ENCODE measurements around the gene CAMK4. TPM values are rescaled to one million over a fixed set of nuclear protein-coding genes. Genes with fewer than 3 reads are reported as not detected.

CAMK4 gene
- total and polyA plus RNA-seq, 2 donors (not counting 3 experiments of a cell fraction or from before 2014, with no cell fraction given), result 2.2 to 5.4 TPM

GRCh38 chr5:111412593-111412992, 188.4 kb downstream of the CAMK4 start:
- POLR2A ChIA-PET, result no interaction called here
- no peak for DNase-seq (ENCODE audit: low read depth, low spot score)
- Histone ChIP-seq H3K4me2 (ENCODE audit: insufficient read depth, low read length) (no peak overlapping the region), H3K9me1 (replicated peaks; ENCODE audit: control insufficient read depth, extremely low read depth, insufficient read depth, low read length) (no peaks in the 10 kb centered on the region), H4K20me1 (replicated peaks; ENCODE audit: control insufficient read depth, extremely low read depth, insufficient read depth, low read length) (no peaks in the 10 kb centered on the region), H3K27ac (ENCODE audit: insufficient read depth, low read depth, low read length) (no peak overlapping the region), H3K36me3 (ENCODE audit: control insufficient read depth in 2 of 2, extremely low read depth in 1 of 2, insufficient read depth in 2 of 2, low read length in 2 of 2) (no peaks in the 10 kb centered on the region), H2AFZ (ENCODE audit: low read depth, low read length) (no peak overlapping the region), H3K4me1 (ENCODE audit: control insufficient read depth, extremely low read depth, insufficient read depth, low read length) (no peaks in the 10 kb centered on the region), H3K9me3 (replicated peaks; ENCODE audit: control insufficient read depth, insufficient read depth, low read length) (no peaks in the 10 kb centered on the region), H3K9ac (replicated peaks; ENCODE audit: extremely low read depth, insufficient read depth, low read length) (no peak overlapping the region), H3K4me3 (replicated peaks in 1 of 3; ENCODE audit: insufficient read depth in 1 of 3, low read depth in 1 of 3, low read length in 3 of 3) (no peak overlapping the region), H3K79me2 (ENCODE audit: control insufficient read depth, insufficient read depth, low read length) (no peaks in the 10 kb centered on the region), H3K27me3 (ENCODE audit: control insufficient read depth in 2 of 2, insufficient read depth in 2 of 2, low read length in 2 of 2) (no peaks in the 10 kb centered on the region)
- no peak for FAIRE-seq
- intact Hi-C loops (cut with micrococcal nuclease) (no loop called here), dilution Hi-C loops (cut with MboI; ENCODE audit: extremely low pct_ligation_motif_present, low sequenced_read_pairs) (no loop called here)
- BruUV-seq (replicated peaks), result no TSS peak
- TF ChIP-seq GATA2 (IDR thresholded peaks at IDR 0.05; ENCODE audit: insufficient read depth, insufficient read length, low read depth, low read length), result no peak
- TF ChIP-seq EZH2 (IDR thresholded peaks at IDR 0.05; ENCODE audit: borderline replicate concordance, low read depth, low read length, severe bottlenecking), result no peak
- no peak for TF ChIP-seq CTCF (IDR thresholded peaks at IDR 0.05; ENCODE audit: extremely low read depth in 1 of 2, insufficient read depth in 1 of 2, low read depth in 1 of 2, low read length in 2 of 2)
- no peak for TF ChIP-seq FOS (IDR thresholded peaks at IDR 0.05; ENCODE audit: borderline replicate concordance, insufficient read depth, low read length)
- no peak for TF ChIP-seq POLR2AphosphoS5 (IDR thresholded peaks at IDR 0.05; ENCODE audit: insufficient read depth, low read depth, low read length)
- no peak for TF ChIP-seq MAX (IDR thresholded peaks at IDR 0.05; ENCODE audit: insufficient read depth, insufficient read length)
- no peak for TF ChIP-seq JUN (IDR thresholded peaks at IDR 0.05; ENCODE audit: borderline replicate concordance, insufficient read depth, insufficient read length, low read depth)
- no peak for TF ChIP-seq POLR2A (IDR thresholded peaks at IDR 0.05; ENCODE audit: low read depth, low read length)
- TF ChIP-seq MYC (IDR thresholded peaks at IDR 0.05; ENCODE audit: low read depth, low read length), result no peak
- CTCF ChIA-PET, result no interaction called here
